K562 (cell line): ENCODE measurements around the gene GET4. TPM values are rescaled to one million over a fixed set of nuclear protein-coding genes. Genes with fewer than 3 reads are reported as not detected.

Experiments
- CBFB ChIP-seq: sonication (generic); formaldehyde crosslinking; IDR thresholded peaks from 2 replicates; pipeline ENCODE4 v1.4.0; 2020; ENCODE audit warnings: mild to moderate bottlenecking, missing genetic modification reagents
- CHD2 ChIP-seq: IDR thresholded peaks from 2 replicates; pipeline ENCODE4 v1.6.1; 2011; ENCODE audit warnings: low read depth, low read length
- DDX20 ChIP-seq: fragments of 450-650 bp; IDR thresholded peaks from 2 replicates; pipeline ENCODE4 v1.6.1; 2016; ENCODE audit warnings: missing genetic modification characterization, low read depth, mild to moderate bottlenecking, missing compliant biosample characterization, moderate library complexity
- GABPB1 ChIP-seq: sonication (generic); formaldehyde crosslinking; IDR thresholded peaks from 2 replicates; pipeline ENCODE4 v1.8.0; 2022; ENCODE audit warnings: mild to moderate bottlenecking, missing genetic modification reagents
- GTF2F1 ChIP-seq: IDR thresholded peaks from 2 replicates; pipeline ENCODE4 v1.6.1; 2011; ENCODE audit warnings: low read depth, low read length, improper control_type of control experiment
- HDGF ChIP-seq: fragments of 450-650 bp; IDR thresholded peaks from 2 replicates; pipeline ENCODE4 v1.6.1; 2016
- MAFK ChIP-seq: IDR thresholded peaks from 2 replicates; pipeline ENCODE4 v1.6.1; 2011; ENCODE audit warnings: low read length, improper control_type of control experiment
- NR3C1 ChIP-seq: sonication (generic); formaldehyde crosslinking; IDR thresholded peaks from 2 replicates; pipeline ENCODE4 v1.8.1; 2022; ENCODE audit warnings: missing genetic modification reagents
- PTRF ChIP-seq: fragments of 450-650 bp; IDR thresholded peaks from 2 replicates; pipeline ENCODE4 v1.6.1; 2016; ENCODE audit warnings: mild to moderate bottlenecking, missing genetic modification characterization, missing compliant biosample characterization
- RBBP5 ChIP-seq: fragments of 200-600 bp; sonication (generic); IDR thresholded peaks from 2 replicates; pipeline ENCODE4 v1.6.1; 2012; ENCODE audit warnings: borderline replicate concordance, mild to moderate bottlenecking, low read length, control low read depth, inconsistent platforms; ENCODE audit not compliant: insufficient read depth, poor library complexity, severe bottlenecking
- RBM25 ChIP-seq: fragments of 200-400 bp; formaldehyde crosslinking; IDR thresholded peaks from 2 replicates; pipeline ENCODE4 v1.6.1; 2018; ENCODE audit warnings: low read length, low read depth, moderate library complexity; ENCODE audit not compliant: severe bottlenecking
- SIN3B ChIP-seq: fragments of 450-650 bp; IDR thresholded peaks from 2 replicates; pipeline ENCODE4 v1.6.1; 2017; ENCODE audit warnings: low read depth, mild to moderate bottlenecking, moderate library complexity
- SMAD3 ChIP-seq: fragments of 450-650 bp; formaldehyde crosslinking; conservative IDR thresholded peaks from 2 replicates; pipeline ENCODE4 v1.4.0; 2020; ENCODE audit warnings: mild to moderate bottlenecking
- SREBF1 ChIP-seq: fragments of 150-350 bp; IDR thresholded peaks from 2 replicates; pipeline ENCODE4 v1.6.1; 2014; ENCODE audit warnings: antibody characterized with exemption, low read depth, low read length, borderline replicate concordance
- TSC22D4 ChIP-seq: fragments of 450-650 bp; IDR thresholded peaks from 2 replicates; pipeline ENCODE4 v1.6.1; 2016; ENCODE audit warnings: missing genetic modification characterization, missing biosample characterization, control low read depth
- polyA plus RNA-seq, 8 experiments: library from polyadenylated mRNA; depleted of rRNA in 4 of 8; stranded (reverse) in 5 of 8; unstranded in 3 of 8; fragments of >200 nt; fragmentation: Nextera tagmentation in 2 of 8; fragmentation: Illumina TruSeq in 1 of 8; extraction: Ambion mirVana in 2 of 8; extraction: Trizol in 1 of 8; gene quantifications; 2 replicates each; pipeline versions ENCODE4 v1.2.1 to v1.2.3, GENCODE V29; 2011 to 2014; ENCODE audit warnings: inconsistent platforms in 1 of 8, missing spikeins in 1 of 8
- total RNA-seq, 7 experiments: library from RNA; depleted of rRNA in 6 of 7; stranded (reverse); fragments of >200 nt in 6 of 7; fragmentation: Illumina TruSeq in 2 of 7; extraction: Trizol in 2 of 7; gene quantifications; 2 replicates each; pipeline versions ENCODE4 v1.2.1 to v1.2.3, GENCODE V29; 2011 to 2021; ENCODE audit warnings: low replicate concordance in 1 of 7
- TF ChIP-seq, protein P1 (sequence below): sonication (generic); formaldehyde crosslinking; IDR thresholded peaks from 2 replicates; pipeline ENCODE4 v1.8.0; 2023; ENCODE audit warnings: mild to moderate bottlenecking, missing genetic modification reagents
- TF ChIP-seq, protein P2 (sequence below): fragments of 450-650 bp; IDR thresholded peaks from one replicate; pipeline ENCODE4 v1.6.1; 2018; ENCODE audit warnings: mild to moderate bottlenecking, moderate library complexity; ENCODE audit not compliant: partially characterized antibody
- TF ChIP-seq, protein P3 (sequence below): IDR thresholded peaks from 2 replicates; pipeline ENCODE4 v1.6.1; 2012; ENCODE audit warnings: low read depth, low read length, improper control_type of control experiment, borderline replicate concordance
- TF ChIP-seq, protein P4 (sequence below): fragments of 250-450 bp; sonication (Bioruptor Pico); IDR thresholded peaks from 2 replicates; pipeline ENCODE4 v1.8.0; 2021; ENCODE audit warnings: moderate library complexity, mild to moderate bottlenecking, inconsistent platforms

The GET4 gene
- total and polyA plus RNA-seq, 9 of the 15 experiments (the other 6 are each of a cell fraction or from before 2014, with no cell fraction given) = 0.99 to 122 (median 40.4) TPM

DNA sequence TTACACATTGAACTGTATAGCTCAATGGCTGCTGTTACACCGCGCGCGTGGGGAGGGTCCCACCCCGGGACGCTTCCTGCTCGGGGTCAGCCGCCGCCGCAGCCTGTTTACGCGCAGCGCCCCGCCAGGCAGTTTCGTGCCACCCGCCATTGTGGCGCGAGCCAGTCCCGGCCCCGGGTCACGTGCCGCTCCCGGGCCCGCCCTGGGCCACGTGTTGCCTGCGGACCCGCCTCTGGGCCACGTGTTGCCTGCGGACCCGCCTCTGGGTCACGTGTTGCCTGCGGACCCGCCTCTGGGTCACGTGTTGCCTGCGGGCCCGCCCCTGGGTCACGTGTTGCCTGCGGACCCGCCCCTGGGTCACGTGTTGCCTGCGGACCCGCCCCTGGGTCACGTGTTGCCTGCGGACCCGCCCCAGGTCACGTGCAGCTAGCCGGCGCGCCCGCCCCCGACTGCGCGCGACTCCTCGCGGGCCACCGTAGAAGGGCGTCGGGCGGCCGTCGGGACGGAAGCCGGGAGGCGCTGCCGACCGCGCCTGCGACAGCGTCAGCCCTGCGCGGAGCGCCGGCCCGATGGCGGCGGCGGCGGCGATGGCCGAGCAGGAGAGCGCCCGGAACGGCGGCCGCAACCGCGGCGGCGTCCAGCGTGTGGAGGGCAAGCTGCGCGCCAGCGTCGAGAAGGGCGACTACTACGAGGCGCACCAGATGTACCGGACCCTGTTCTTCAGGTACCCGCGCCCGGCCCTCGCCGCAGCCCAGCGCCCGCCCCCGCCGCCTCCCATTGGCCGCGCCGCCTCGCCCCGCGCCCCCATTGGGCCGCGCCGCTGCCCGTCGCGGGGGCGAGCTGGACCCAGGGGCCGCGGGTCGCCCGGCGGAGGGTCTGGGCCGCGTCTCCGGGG, at the start of gene GET4 (continued):
- TF ChIP-seq, protein P1, sequence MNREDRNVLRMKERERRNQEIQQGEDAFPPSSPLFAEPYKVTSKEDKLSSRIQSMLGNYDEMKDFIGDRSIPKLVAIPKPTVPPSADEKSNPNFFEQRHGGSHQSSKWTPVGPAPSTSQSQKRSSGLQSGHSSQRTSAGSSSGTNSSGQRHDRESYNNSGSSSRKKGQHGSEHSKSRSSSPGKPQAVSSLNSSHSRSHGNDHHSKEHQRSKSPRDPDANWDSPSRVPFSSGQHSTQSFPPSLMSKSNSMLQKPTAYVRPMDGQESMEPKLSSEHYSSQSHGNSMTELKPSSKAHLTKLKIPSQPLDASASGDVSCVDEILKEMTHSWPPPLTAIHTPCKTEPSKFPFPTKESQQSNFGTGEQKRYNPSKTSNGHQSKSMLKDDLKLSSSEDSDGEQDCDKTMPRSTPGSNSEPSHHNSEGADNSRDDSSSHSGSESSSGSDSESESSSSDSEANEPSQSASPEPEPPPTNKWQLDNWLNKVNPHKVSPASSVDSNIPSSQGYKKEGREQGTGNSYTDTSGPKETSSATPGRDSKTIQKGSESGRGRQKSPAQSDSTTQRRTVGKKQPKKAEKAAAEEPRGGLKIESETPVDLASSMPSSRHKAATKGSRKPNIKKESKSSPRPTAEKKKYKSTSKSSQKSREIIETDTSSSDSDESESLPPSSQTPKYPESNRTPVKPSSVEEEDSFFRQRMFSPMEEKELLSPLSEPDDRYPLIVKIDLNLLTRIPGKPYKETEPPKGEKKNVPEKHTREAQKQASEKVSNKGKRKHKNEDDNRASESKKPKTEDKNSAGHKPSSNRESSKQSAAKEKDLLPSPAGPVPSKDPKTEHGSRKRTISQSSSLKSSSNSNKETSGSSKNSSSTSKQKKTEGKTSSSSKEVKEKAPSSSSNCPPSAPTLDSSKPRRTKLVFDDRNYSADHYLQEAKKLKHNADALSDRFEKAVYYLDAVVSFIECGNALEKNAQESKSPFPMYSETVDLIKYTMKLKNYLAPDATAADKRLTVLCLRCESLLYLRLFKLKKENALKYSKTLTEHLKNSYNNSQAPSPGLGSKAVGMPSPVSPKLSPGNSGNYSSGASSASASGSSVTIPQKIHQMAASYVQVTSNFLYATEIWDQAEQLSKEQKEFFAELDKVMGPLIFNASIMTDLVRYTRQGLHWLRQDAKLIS (CRISPR knock-in tag) = peak; percentile 71
- TF ChIP-seq MAFK = peak; percentile 73
- peak; percentile 96 for TF ChIP-seq NR3C1
- TF ChIP-seq RBM25 = peak; percentile 98
- no peak for TF ChIP-seq HDGF
- peak; percentile 96 for TF ChIP-seq SREBF1
- TF ChIP-seq DDX20 = no peak
- no peak for TF ChIP-seq SMAD3 (CRISPR knock-in tag)
- TF ChIP-seq, protein P2, sequence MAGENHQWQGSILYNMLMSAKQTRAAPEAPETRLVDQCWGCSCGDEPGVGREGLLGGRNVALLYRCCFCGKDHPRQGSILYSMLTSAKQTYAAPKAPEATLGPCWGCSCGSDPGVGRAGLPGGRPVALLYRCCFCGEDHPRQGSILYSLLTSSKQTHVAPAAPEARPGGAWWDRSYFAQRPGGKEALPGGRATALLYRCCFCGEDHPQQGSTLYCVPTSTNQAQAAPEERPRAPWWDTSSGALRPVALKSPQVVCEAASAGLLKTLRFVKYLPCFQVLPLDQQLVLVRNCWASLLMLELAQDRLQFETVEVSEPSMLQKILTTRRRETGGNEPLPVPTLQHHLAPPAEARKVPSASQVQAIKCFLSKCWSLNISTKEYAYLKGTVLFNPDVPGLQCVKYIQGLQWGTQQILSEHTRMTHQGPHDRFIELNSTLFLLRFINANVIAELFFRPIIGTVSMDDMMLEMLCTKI = no peak
- TF ChIP-seq GABPB1 = peak; percentile 88; the same call in 1 of the 2 replicates
- TF ChIP-seq TSC22D4 (tag) = no peak
- TF ChIP-seq SIN3B = peak; percentile 92
- TF ChIP-seq, protein P3, sequence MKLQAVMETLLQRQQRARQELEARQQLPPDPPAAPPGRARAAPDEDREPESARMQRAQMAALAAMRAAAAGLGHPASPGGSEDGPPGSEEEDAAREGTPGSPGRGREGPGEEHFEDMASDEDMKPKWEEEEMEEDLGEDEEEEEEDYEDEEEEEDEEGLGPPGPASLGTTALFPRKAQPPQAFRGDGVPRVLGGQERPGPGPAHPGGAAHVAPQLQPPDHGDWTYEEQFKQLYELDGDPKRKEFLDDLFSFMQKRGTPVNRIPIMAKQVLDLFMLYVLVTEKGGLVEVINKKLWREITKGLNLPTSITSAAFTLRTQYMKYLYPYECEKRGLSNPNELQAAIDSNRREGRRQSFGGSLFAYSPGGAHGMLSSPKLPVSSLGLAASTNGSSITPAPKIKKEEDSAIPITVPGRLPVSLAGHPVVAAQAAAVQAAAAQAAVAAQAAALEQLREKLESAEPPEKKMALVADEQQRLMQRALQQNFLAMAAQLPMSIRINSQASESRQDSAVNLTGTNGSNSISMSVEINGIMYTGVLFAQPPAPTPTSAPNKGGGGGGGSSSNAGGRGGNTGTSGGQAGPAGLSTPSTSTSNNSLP = no peak
- TF ChIP-seq GTF2F1 = peak; percentile 80
- peak; percentile 93 for TF ChIP-seq RBBP5
- TF ChIP-seq, protein P4, sequence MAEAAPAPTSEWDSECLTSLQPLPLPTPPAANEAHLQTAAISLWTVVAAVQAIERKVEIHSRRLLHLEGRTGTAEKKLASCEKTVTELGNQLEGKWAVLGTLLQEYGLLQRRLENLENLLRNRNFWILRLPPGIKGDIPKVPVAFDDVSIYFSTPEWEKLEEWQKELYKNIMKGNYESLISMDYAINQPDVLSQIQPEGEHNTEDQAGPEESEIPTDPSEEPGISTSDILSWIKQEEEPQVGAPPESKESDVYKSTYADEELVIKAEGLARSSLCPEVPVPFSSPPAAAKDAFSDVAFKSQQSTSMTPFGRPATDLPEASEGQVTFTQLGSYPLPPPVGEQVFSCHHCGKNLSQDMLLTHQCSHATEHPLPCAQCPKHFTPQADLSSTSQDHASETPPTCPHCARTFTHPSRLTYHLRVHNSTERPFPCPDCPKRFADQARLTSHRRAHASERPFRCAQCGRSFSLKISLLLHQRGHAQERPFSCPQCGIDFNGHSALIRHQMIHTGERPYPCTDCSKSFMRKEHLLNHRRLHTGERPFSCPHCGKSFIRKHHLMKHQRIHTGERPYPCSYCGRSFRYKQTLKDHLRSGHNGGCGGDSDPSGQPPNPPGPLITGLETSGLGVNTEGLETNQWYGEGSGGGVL = no peak
- TF ChIP-seq CHD2 = peak; percentile 43; the same call in 1 of the 2 replicates
- TF ChIP-seq CBFB (CRISPR knock-in tag) = peak; percentile 87; the same call in 1 of the 2 replicates
- TF ChIP-seq PTRF (tag) = no peak
